Measurements from ENCODE around the gene GYS1.

DNA sequence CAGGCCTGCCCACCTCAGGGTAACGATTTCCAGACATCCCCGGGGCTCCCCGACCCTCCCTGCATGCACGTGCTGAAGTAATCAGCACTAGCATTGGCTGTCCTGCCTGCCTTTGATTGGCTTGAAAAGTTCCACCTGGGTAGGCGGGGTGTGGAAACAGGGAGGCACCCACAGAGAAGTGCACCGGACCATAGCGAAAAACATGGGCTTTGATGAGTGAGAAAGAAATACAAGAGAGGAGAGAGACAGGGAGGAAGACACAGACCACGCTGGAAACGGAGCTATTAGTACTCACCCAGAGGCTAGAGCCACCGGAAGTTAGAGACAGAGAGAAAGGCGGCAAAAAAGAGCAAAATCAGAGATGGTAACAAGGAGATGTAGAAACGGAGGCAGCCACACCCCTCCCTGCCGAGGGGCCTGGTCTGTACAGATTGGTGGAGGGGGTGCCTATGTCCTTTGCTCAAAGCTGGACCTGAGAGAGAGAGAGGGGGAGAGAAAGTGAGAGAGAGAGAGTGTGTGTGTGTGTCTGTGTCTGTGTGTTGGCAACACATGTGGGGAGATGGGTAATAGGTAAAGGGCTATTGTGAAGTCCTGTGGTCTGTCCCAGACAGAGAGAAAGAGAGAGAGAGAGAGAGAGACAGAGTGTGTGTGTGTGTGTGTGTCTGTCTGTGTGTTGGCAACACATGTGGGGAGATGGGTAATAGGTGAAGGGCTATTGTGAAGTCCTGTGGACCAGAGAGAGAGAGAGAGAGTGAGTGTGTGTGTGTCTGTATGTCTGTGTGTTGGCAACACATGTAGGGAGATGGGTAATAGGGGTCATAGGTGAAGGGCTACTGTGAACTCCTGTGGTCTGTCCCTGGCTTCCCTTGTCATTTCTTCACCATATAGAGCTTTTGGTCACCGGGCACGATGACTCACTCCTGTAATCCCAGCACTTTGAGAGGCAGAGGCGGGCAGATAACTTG lies 28.1 kb upstream of the GYS1 start:
- TF ChIP-seq EZH2phosphoT487 (conservative IDR thresholded peaks at IDR 0.05; ENCODE audit: low read length) = no peak
- TF ChIP-seq, protein P1, sequence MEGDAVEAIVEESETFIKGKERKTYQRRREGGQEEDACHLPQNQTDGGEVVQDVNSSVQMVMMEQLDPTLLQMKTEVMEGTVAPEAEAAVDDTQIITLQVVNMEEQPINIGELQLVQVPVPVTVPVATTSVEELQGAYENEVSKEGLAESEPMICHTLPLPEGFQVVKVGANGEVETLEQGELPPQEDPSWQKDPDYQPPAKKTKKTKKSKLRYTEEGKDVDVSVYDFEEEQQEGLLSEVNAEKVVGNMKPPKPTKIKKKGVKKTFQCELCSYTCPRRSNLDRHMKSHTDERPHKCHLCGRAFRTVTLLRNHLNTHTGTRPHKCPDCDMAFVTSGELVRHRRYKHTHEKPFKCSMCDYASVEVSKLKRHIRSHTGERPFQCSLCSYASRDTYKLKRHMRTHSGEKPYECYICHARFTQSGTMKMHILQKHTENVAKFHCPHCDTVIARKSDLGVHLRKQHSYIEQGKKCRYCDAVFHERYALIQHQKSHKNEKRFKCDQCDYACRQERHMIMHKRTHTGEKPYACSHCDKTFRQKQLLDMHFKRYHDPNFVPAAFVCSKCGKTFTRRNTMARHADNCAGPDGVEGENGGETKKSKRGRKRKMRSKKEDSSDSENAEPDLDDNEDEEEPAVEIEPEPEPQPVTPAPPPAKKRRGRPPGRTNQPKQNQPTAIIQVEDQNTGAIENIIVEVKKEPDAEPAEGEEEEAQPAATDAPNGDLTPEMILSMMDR (IDR thresholded peaks at IDR 0.05; ENCODE audit: insufficient read depth, low read length, poor library complexity, severe bottlenecking) = no peak

All from SU-DHL-6 (cell line).